ENCODE measurements around the gene COL5A2.

COL5A2 gene

GRCh38 chr2:189147361-189147760, 32.2 kb downstream of the COL5A2 start:
- DNase-seq (ENCODE audit: low spot score), result no peak

- no peak for DNase-seq (ENCODE audit: low spot score)
These were observed 33.0 kb downstream of the COL5A2 start for GRCh38 chr2:189146553-189146952.

- DNase-seq (ENCODE audit: low spot score), result no peak
These were observed 34.8 kb downstream of the COL5A2 start for GRCh38 chr2:189144700-189145211.

GRCh38 chr2:189143925-189144324, 35.6 kb downstream of the COL5A2 start:
- no peak for DNase-seq (ENCODE audit: low spot score)

- DNase-seq (ENCODE audit: low spot score), result peak; percentile 5
These were observed 36.4 kb downstream of the COL5A2 start for GRCh38 chr2:189142893-189143759.

GRCh38 chr2:189138800-189139199, 40.8 kb downstream of the COL5A2 start:
- DNase-seq (ENCODE audit: low spot score), result no peak

- DNase-seq (ENCODE audit: low spot score), result no peak
These were observed 42.0 kb downstream of the COL5A2 start for GRCh38 chr2:189137519-189137918.

GRCh38 chr2:189134485-189134884, 45.1 kb downstream of the COL5A2 start:
- no peak for DNase-seq (ENCODE audit: low spot score)

GRCh38 chr2:189131991-189132390, 47.6 kb downstream of the COL5A2 start:
- no peak for DNase-seq (ENCODE audit: low spot score)

- DNase-seq (ENCODE audit: low spot score), result no peak
These were observed 49.6 kb downstream of the COL5A2 start for GRCh38 chr2:189129971-189130370.

GRCh38 chr2:189128970-189129369, 50.6 kb downstream of the COL5A2 start:
- no peak for DNase-seq (ENCODE audit: low spot score)

GRCh38 chr2:189127756-189128155, 51.8 kb downstream of the COL5A2 start:
- DNase-seq (ENCODE audit: low spot score), result no peak

- no peak for DNase-seq (ENCODE audit: low spot score)
These were observed 54.4 kb downstream of the COL5A2 start for GRCh38 chr2:189125195-189125594.

GRCh38 chr2:189124175-189124574, 55.4 kb downstream of the COL5A2 start:
- DNase-seq (ENCODE audit: low spot score), result no peak

GRCh38 chr2:189118386-189118785, 61.2 kb downstream of the COL5A2 start:
- no peak for DNase-seq (ENCODE audit: low spot score)

- no peak for DNase-seq (ENCODE audit: low spot score)
These were observed 62.6 kb downstream of the COL5A2 start for GRCh38 chr2:189116979-189117378.

- no peak for DNase-seq (ENCODE audit: low spot score)
These were observed 63.5 kb downstream of the COL5A2 start for GRCh38 chr2:189116087-189116486.

- DNase-seq (ENCODE audit: low spot score), result no peak
These were observed 64.4 kb downstream of the COL5A2 start for GRCh38 chr2:189115126-189115525.

- no peak for DNase-seq (ENCODE audit: low spot score)
These were observed 65.6 kb downstream of the COL5A2 start for GRCh38 chr2:189113963-189114362.

- DNase-seq (ENCODE audit: low spot score), result no peak
These were observed 68.4 kb downstream of the COL5A2 start for GRCh38 chr2:189111063-189111715.

GRCh38 chr2:189109921-189110397, 69.6 kb downstream of the COL5A2 start:
- peak; percentile 6 for DNase-seq (ENCODE audit: low spot score)

GRCh38 chr2:189104934-189105333, 74.6 kb downstream of the COL5A2 start:
- no peak for DNase-seq (ENCODE audit: low spot score)

GRCh38 chr2:189102735-189103134, 76.8 kb downstream of the COL5A2 start:
- no peak for DNase-seq (ENCODE audit: low spot score)
